Prostate gland (tissue), 2 donors: ENCODE data around the gene RYR3.

Experiments used
- CTCF ChIP-seq, 4 experiments: fragments of 200-600 bp in 2 of 4; fragments of 450-650 bp in 2 of 4; sonication (generic) in 2 of 4; IDR thresholded peaks; 1 replicate in 3 of 4; 2 replicates in 1 of 4; pipeline ENCODE4 v1.5.1; 2016 to 2019; ENCODE audit warnings: antibody characterized with exemption in 4 of 4, mild to moderate bottlenecking in 2 of 4, moderate library complexity in 2 of 4
- POLR2A ChIP-seq: fragments of 450-650 bp; IDR thresholded peaks from one replicate; pipeline ENCODE4 v1.6.1; 2016; ENCODE audit warnings: antibody characterized with exemption, mild to moderate bottlenecking
- POLR2AphosphoS5 ChIP-seq: sonication (generic); formaldehyde crosslinking; IDR thresholded peaks from one replicate; pipeline ENCODE4 v1.6.1; 2017; ENCODE audit warnings: antibody characterized with exemption

- TF ChIP-seq CTCF (IDR thresholded peaks at IDR 0.05) (no peak), POLR2AphosphoS5 (no peak), POLR2A (no peak)
Observed at GRCh38 chr15:33636958-33637357, 326.2 kb downstream of the RYR3 start.
